ENCODE measurements around the gene GNMT. TPM values are rescaled to one million over a fixed set of nuclear protein-coding genes. Genes with fewer than 3 reads are reported as not detected.

The GNMT gene
- total and polyA plus RNA-seq, 9 of the 15 experiments (the other 6 are each of a cell fraction or from before 2014, with no cell fraction given): 0.11 to 0.29 (median 0.15) TPM; not detected in 6

GRCh38 chr6:42970871-42971612 is 10.5 kb downstream of the GNMT start (continued):
- no peak for TF ChIP-seq ZNF407 (IDR thresholded peaks at IDR 0.05; ENCODE audit: low read depth)
- peak; percentile 75; the same call in 1 of the 2 replicates for TF ChIP-seq CTBP1 (IDR thresholded peaks at IDR 0.05; ENCODE audit: borderline replicate concordance)
- no peak for TF ChIP-seq FOXO4 (CRISPR knock-in tag; IDR thresholded peaks at IDR 0.05)
- no peak for TF ChIP-seq SIX5 (IDR thresholded peaks at IDR 0.05; ENCODE audit: borderline replicate concordance in 1 of 2, insufficient read depth in 1 of 2, low read depth in 1 of 2, low read length in 2 of 2)
- TF ChIP-seq ZNF184 (CRISPR knock-in tag; IDR thresholded peaks at IDR 0.05): no peak
- peak; percentile 12 for TF ChIP-seq RBBP5 (IDR thresholded peaks at IDR 0.05; ENCODE audit: borderline replicate concordance, insufficient read depth, low read length, poor library complexity, severe bottlenecking)
- TF ChIP-seq GATAD2B (IDR thresholded peaks at IDR 0.05; ENCODE audit: borderline replicate concordance): no peak; the same call in 1 of the 2 replicates
- peak; percentile 81 for TF ChIP-seq NFE2L1 (tag; IDR thresholded peaks at IDR 0.05; ENCODE audit: borderline replicate concordance, low read depth)
- no peak for TF ChIP-seq RBM17 (IDR thresholded peaks at IDR 0.05; ENCODE audit: borderline replicate concordance, low read depth, low read length)
- no peak for TF ChIP-seq PTBP1 (IDR thresholded peaks at IDR 0.05; ENCODE audit: low read depth, low read length)
- TF ChIP-seq ZNF449 (CRISPR knock-in tag; IDR thresholded peaks at IDR 0.05): no peak
- no peak for TF ChIP-seq TAF15 (IDR thresholded peaks at IDR 0.05; ENCODE audit: low read depth, low read length)
- no peak for TF ChIP-seq PCBP2 (IDR thresholded peaks at IDR 0.05; ENCODE audit: low read depth, low read length, poor library complexity, severe bottlenecking)
- peak; percentile 92 for TF ChIP-seq PKNOX1 (IDR thresholded peaks at IDR 0.05)

All from K562 (cell line).